H9 (cell line): Measurements from ENCODE around the gene PBX1. TPM values are rescaled to one million over a fixed set of nuclear protein-coding genes. Genes with fewer than 3 reads are reported as not detected.

Experiments
- DNase-seq: peaks from one replicate; pipeline ENCODE4 v3.0.0-alpha.2; 2017
- H2AFZ ChIP-seq: one replicate; pipeline ENCODE4 v1.6.1; 2013; ENCODE audit warnings: mild to moderate bottlenecking, low read length, control low read depth, moderate library complexity
- H2AK5ac ChIP-seq: 2 replicates; pipeline ENCODE4 v1.6.1; 2013; ENCODE audit warnings: low read length, control low read depth, mixed read lengths; ENCODE audit not compliant: insufficient read length
- H2BK120ac ChIP-seq: one replicate; pipeline ENCODE4 v1.6.1; 2013; ENCODE audit warnings: low read depth, mild to moderate bottlenecking, low read length, control low read depth, inconsistent platforms; ENCODE audit not compliant: poor library complexity, severe bottlenecking
- H2BK12ac ChIP-seq: 2 replicates; pipeline ENCODE4 v1.6.1; 2013; ENCODE audit warnings: low read length, control low read depth, mixed read lengths, low read depth; ENCODE audit not compliant: insufficient read length
- H2BK15ac ChIP-seq: 2 replicates; pipeline ENCODE4 v1.6.1; 2013; ENCODE audit warnings: low read depth, low read length, control low read depth
- H2BK20ac ChIP-seq: one replicate; pipeline ENCODE4 v1.6.1; 2013; ENCODE audit warnings: low read depth, mild to moderate bottlenecking, low read length, control low read depth, inconsistent platforms; ENCODE audit not compliant: poor library complexity, severe bottlenecking
- H2BK5ac ChIP-seq: 2 replicates; pipeline ENCODE4 v1.6.1; 2013; ENCODE audit warnings: low read length, control low read depth, mixed read lengths; ENCODE audit not compliant: insufficient read length
- H3K14ac ChIP-seq: 2 replicates; pipeline ENCODE4 v1.6.1; 2013; ENCODE audit warnings: low read length, control low read depth; ENCODE audit not compliant: insufficient read depth
- H3K18ac ChIP-seq: 2 replicates; pipeline ENCODE4 v1.6.1; 2013; ENCODE audit warnings: low read depth, mild to moderate bottlenecking, mixed read lengths, low read length, control low read depth; ENCODE audit not compliant: insufficient read length
- H3K23ac ChIP-seq: 2 replicates; pipeline ENCODE4 v1.6.1; 2013; ENCODE audit warnings: low read length, control low read depth, mixed read lengths, low read depth; ENCODE audit not compliant: insufficient read length
- H3K23me2 ChIP-seq: 2 replicates; pipeline ENCODE4 v1.6.1; 2013; ENCODE audit warnings: low read depth, mild to moderate bottlenecking, mixed read lengths, low read length, control low read depth; ENCODE audit not compliant: insufficient read length, poor library complexity, severe bottlenecking
- H3K27ac ChIP-seq: 2 replicates; pipeline ENCODE4 v1.5.1; 2013; ENCODE audit warnings: low read length, control low read depth, mixed read lengths, low read depth; ENCODE audit not compliant: insufficient read length
- H3K27me3 ChIP-seq: 2 replicates; pipeline ENCODE4 v1.6.1; 2013; ENCODE audit warnings: low read length, control low read depth, inconsistent platforms; ENCODE audit not compliant: insufficient read depth
- H3K4ac ChIP-seq: 2 replicates; pipeline ENCODE4 v1.6.1; 2013; ENCODE audit warnings: low read depth, mild to moderate bottlenecking, control low read depth, inconsistent platforms, low read length, moderate library complexity
- H3K4me1 ChIP-seq: 2 replicates; pipeline ENCODE4 v1.6.1; 2013; ENCODE audit warnings: low read length, control low read depth, inconsistent platforms; ENCODE audit not compliant: insufficient read depth
- H3K4me2 ChIP-seq: 2 replicates; pipeline ENCODE4 v1.6.1; 2013; ENCODE audit warnings: low read length, control low read depth, mixed read lengths; ENCODE audit not compliant: insufficient read length, insufficient read depth
- H3K56ac ChIP-seq: 2 replicates; pipeline ENCODE4 v1.6.1; 2013; ENCODE audit warnings: low read depth, mild to moderate bottlenecking, mixed read lengths, low read length, control low read depth; ENCODE audit not compliant: insufficient read length
- H3K79me1 ChIP-seq: 2 replicates; pipeline ENCODE4 v1.6.1; 2013; ENCODE audit warnings: low read depth, mild to moderate bottlenecking, moderate library complexity, low read length, control low read depth, inconsistent platforms; ENCODE audit not compliant: insufficient read depth, poor library complexity, severe bottlenecking
- H3K79me2 ChIP-seq: 2 replicates; pipeline ENCODE4 v1.6.1; 2013; ENCODE audit warnings: low read length, control low read depth, inconsistent platforms; ENCODE audit not compliant: insufficient read depth
- H3K9ac ChIP-seq: 2 replicates; pipeline ENCODE4 v1.6.1; 2013; ENCODE audit warnings: low read length, control low read depth, mixed read lengths; ENCODE audit not compliant: insufficient read length; ENCODE audit errors: extremely low read depth
- H3K9me3 ChIP-seq: one replicate; pipeline ENCODE4 v1.6.1; 2013; ENCODE audit warnings: low read depth, low read length, inconsistent platforms; ENCODE audit not compliant: control insufficient read depth
- H3T11ph ChIP-seq: one replicate; pipeline ENCODE4 v1.6.1; 2013; ENCODE audit warnings: mild to moderate bottlenecking, low read length, control low read depth, inconsistent platforms
- H4K20me1 ChIP-seq: one replicate; pipeline ENCODE4 v1.6.1; 2013; ENCODE audit not compliant: control insufficient read depth, insufficient read length, insufficient read depth
- H4K5ac ChIP-seq: 2 replicates; pipeline ENCODE4 v1.6.1; 2013; ENCODE audit warnings: low read depth, mild to moderate bottlenecking, mixed read lengths, low read length, control low read depth; ENCODE audit not compliant: insufficient read length
- H4K8ac ChIP-seq: replicated peaks from 2 replicates; pipeline ENCODE4 v1.6.1; 2013; ENCODE audit warnings: low read length, control low read depth, mixed read lengths, low read depth; ENCODE audit not compliant: insufficient read length
- H4K91ac ChIP-seq: 2 replicates; pipeline ENCODE4 v1.6.1; 2013; ENCODE audit warnings: low read depth, mild to moderate bottlenecking, moderate library complexity, mixed read lengths, low read length, control low read depth; ENCODE audit not compliant: insufficient read length
- H3K27ac Mint-ChIP-seq, 3 experiments: 2 replicates in 2 of 3; 3 replicates in 1 of 3; pipeline ENCODE4 v1.8.0; 2020 to 2021; ENCODE audit warnings: mixed read lengths in 3 of 3, mild to moderate bottlenecking in 1 of 3, moderate library complexity in 1 of 3
- H3K27me3 Mint-ChIP-seq: 2 replicates; pipeline ENCODE4 v1.8.0; 2021; ENCODE audit warnings: low read depth, mild to moderate bottlenecking, moderate library complexity, mixed read lengths
- H3K36me3 Mint-ChIP-seq, 3 experiments: 2 replicates in 2 of 3; 3 replicates in 1 of 3; pipeline ENCODE4 v1.8.0; 2020 to 2021; ENCODE audit warnings: low read depth in 3 of 3, mixed read lengths in 3 of 3; ENCODE audit not compliant: insufficient read depth in 1 of 3
- H3K4me1 Mint-ChIP-seq, 2 experiments: 2 replicates each; pipeline ENCODE4 v1.8.0; 2020; ENCODE audit warnings: mixed read lengths in 2 of 2
- H3K4me3 Mint-ChIP-seq, 2 experiments: 2 replicates in 1 of 2; 3 replicates in 1 of 2; pipeline ENCODE4 v1.8.0; 2020 to 2021; ENCODE audit warnings: mild to moderate bottlenecking in 2 of 2, mixed read lengths in 2 of 2, moderate library complexity in 1 of 2
- H3K9me3 Mint-ChIP-seq, 2 experiments: 2 replicates in 1 of 2; 3 replicates in 1 of 2; pipeline ENCODE4 v1.8.0; 2020; ENCODE audit warnings: mild to moderate bottlenecking in 2 of 2, mixed read lengths in 2 of 2, moderate library complexity in 1 of 2
- CTCF ChIP-seq: fragments of 200-600 bp; sonication (generic); conservative IDR thresholded peaks from 3 replicates; pipeline ENCODE4 v1.8.0; 2021; ENCODE audit warnings: antibody characterized with exemption, mild to moderate bottlenecking
- WGBS: extraction: QIAGEN DNeasy Blood & Tissue Kit; methylation state at CpG from one replicate; pipeline ENCODE4 v1.1.7; 2013; ENCODE audit warnings: missing lambda C conversion rate, low lambda C conversion rate, mixed read lengths; ENCODE audit not compliant: insufficient read length; ENCODE audit errors: extremely low coverage; 5-methylcytosine and 5-hydroxymethylcytosine counted together
- total RNA-seq: library from RNA; stranded (reverse); gene quantifications from 2 replicates; pipeline ENCODE4 v1.2.1, GENCODE V29; 2021

The PBX1 gene
- total RNA-seq, 1 experiment from 2014 or later = 142 TPM

GRCh38 chr1:164637461-164638375 lies 78.7 kb downstream of the PBX1 start:
- H3K23me2 ChIP-seq = no peaks in the 10 kb centered on the region
- no peak overlapping the region for H2BK5ac ChIP-seq
- H2BK120ac ChIP-seq = no peak overlapping the region
- peaks cover 38% of the 10 kb centered on the region; the same call in 1 of the 2 replicates for H3K79me2 ChIP-seq
- DNase-seq = no peak
- H3K23ac ChIP-seq = no peak overlapping the region
- H2BK15ac ChIP-seq = no peak overlapping the region
- H3K79me1 ChIP-seq = peaks cover 8% of the 10 kb centered on the region
- H3K4me1 Mint-ChIP-seq = peaks cover 63 to 65% of the 10 kb centered on the region in 2 experiments
- no peak overlapping the region for H4K5ac ChIP-seq
- no peak overlapping the region for H2BK20ac ChIP-seq
- H3K9me3 ChIP-seq = no peaks in the 10 kb centered on the region
- H3K18ac ChIP-seq = no peak overlapping the region
- H3K27me3 Mint-ChIP-seq = no peaks in the 10 kb centered on the region
- H4K8ac ChIP-seq = no peak overlapping the region
- no peak overlapping the region for H3T11ph ChIP-seq
- no peak overlapping the region for H2AFZ ChIP-seq
- peaks cover 17% of the 10 kb centered on the region; the same call in 1 of the 2 replicates for H3K4me1 ChIP-seq
- H3K9ac ChIP-seq = no peak overlapping the region
- no CpG with 5 or more reads among the region's 13 CpGs for WGBS
- no peak overlapping the region for H3K56ac ChIP-seq
- H4K91ac ChIP-seq = no peak overlapping the region
- no peaks in the 10 kb centered on the region for H4K20me1 ChIP-seq
- TF ChIP-seq CTCF = no peak
- H3K4me3 Mint-ChIP-seq = no peak overlapping the region; a peak in 1 of 5 replicates
- no peak overlapping the region for H2BK12ac ChIP-seq
- no peak overlapping the region for H2AK5ac ChIP-seq
- H3K36me3 Mint-ChIP-seq = peaks cover 13 to 34% (median 30%) of the 10 kb centered on the region in 3 experiments; a peak in 6 of 7 replicates
- no peaks in the 10 kb centered on the region for H3K9me3 Mint-ChIP-seq
- H3K27ac Mint-ChIP-seq = peak overlapping the region in 1 of 3 experiments; percentile 78; a peak in 2 of 7 replicates
- H3K27ac ChIP-seq = no peak overlapping the region
- H3K4ac ChIP-seq = no peak overlapping the region; the same call in 1 of the 2 replicates
- no peak overlapping the region for H3K14ac ChIP-seq
- no peak overlapping the region for H3K4me2 ChIP-seq
- no peaks in the 10 kb centered on the region for H3K27me3 ChIP-seq
